HEK293 (cell line): Measurements from ENCODE around the gene APC2.

Experiments used
- GLIS1 ChIP-seq: fragments of 450-650 bp; formaldehyde crosslinking; IDR thresholded peaks from 2 replicates; pipeline ENCODE4 v1.5.1; 2016; ENCODE audit warnings: missing biosample characterization, missing genetic modification characterization
- GLIS2 ChIP-seq: fragments of 450-650 bp; formaldehyde crosslinking; IDR thresholded peaks from 2 replicates; pipeline ENCODE4 v1.5.1; 2016; ENCODE audit warnings: missing biosample characterization, missing genetic modification characterization
- KLF17 ChIP-seq: fragments of 450-650 bp; formaldehyde crosslinking; IDR thresholded peaks from 2 replicates; pipeline ENCODE4 v1.5.1; 2016; ENCODE audit warnings: missing biosample characterization, missing genetic modification characterization
- MEIS1 ChIP-seq: sonication (generic); formaldehyde crosslinking; IDR thresholded peaks from 2 replicates; pipeline ENCODE4 v1.8.1; 2022; ENCODE audit warnings: missing genetic modification reagents, mild to moderate bottlenecking, borderline replicate concordance
- MYNN ChIP-seq: fragments of 450-650 bp; formaldehyde crosslinking; IDR thresholded peaks from 2 replicates; pipeline ENCODE4 v1.5.1; 2016; ENCODE audit warnings: missing biosample characterization, missing genetic modification characterization, borderline replicate concordance
- MZF1 ChIP-seq: fragments of 450-650 bp; formaldehyde crosslinking; IDR thresholded peaks from 2 replicates; pipeline ENCODE4 v1.5.1; 2017; ENCODE audit warnings: missing biosample characterization, missing genetic modification characterization, borderline replicate concordance
- PATZ1 ChIP-seq: fragments of 450-650 bp; formaldehyde crosslinking; IDR thresholded peaks from 2 replicates; pipeline ENCODE4 v1.5.1; 2016; ENCODE audit warnings: missing biosample characterization, missing genetic modification characterization
- RBAK ChIP-seq: fragments of 450-650 bp; formaldehyde crosslinking; IDR thresholded peaks from 2 replicates; pipeline ENCODE4 v1.5.1; 2016; ENCODE audit warnings: missing biosample characterization, missing genetic modification characterization
- SCRT1 ChIP-seq: fragments of 450-650 bp; formaldehyde crosslinking; IDR thresholded peaks from 2 replicates; pipeline ENCODE4 v1.5.1; 2016; ENCODE audit warnings: missing biosample characterization, missing genetic modification characterization, borderline replicate concordance
- ZBTB11 ChIP-seq: fragments of 450-650 bp; formaldehyde crosslinking; conservative IDR thresholded peaks from 2 replicates; pipeline ENCODE4 v1.5.1; 2016; ENCODE audit warnings: low read depth, missing biosample characterization, missing genetic modification characterization
- ZBTB44 ChIP-seq: fragments of 450-650 bp; IDR thresholded peaks from 2 replicates; pipeline ENCODE4 v1.5.1; 2018; ENCODE audit warnings: missing biosample characterization, mild to moderate bottlenecking, missing genetic modification characterization
- ZBTB8A ChIP-seq: fragments of 450-650 bp; formaldehyde crosslinking; IDR thresholded peaks from 2 replicates; pipeline ENCODE4 v1.5.1; 2016; ENCODE audit warnings: missing biosample characterization, missing genetic modification characterization
- ZNF133 ChIP-seq: fragments of 450-650 bp; formaldehyde crosslinking; IDR thresholded peaks from 2 replicates; pipeline ENCODE4 v1.5.1; 2016; ENCODE audit warnings: missing biosample characterization, missing genetic modification characterization
- ZNF138 ChIP-seq: fragments of 450-650 bp; formaldehyde crosslinking; IDR thresholded peaks from 2 replicates; pipeline ENCODE4 v1.5.1; 2016; ENCODE audit warnings: missing biosample characterization, missing genetic modification characterization, borderline replicate concordance
- ZNF140 ChIP-seq: fragments of 450-650 bp; formaldehyde crosslinking; IDR thresholded peaks from 2 replicates; pipeline ENCODE4 v1.5.1; 2016; ENCODE audit warnings: missing biosample characterization, missing genetic modification characterization
- ZNF174 ChIP-seq: fragments of 450-650 bp; formaldehyde crosslinking; IDR thresholded peaks from 2 replicates; pipeline ENCODE4 v1.5.0; 2017; ENCODE audit warnings: missing biosample characterization, mild to moderate bottlenecking, missing genetic modification characterization
- ZNF19 ChIP-seq: fragments of 450-650 bp; formaldehyde crosslinking; IDR thresholded peaks from 2 replicates; pipeline ENCODE4; 2016; ENCODE audit warnings: missing biosample characterization, missing genetic modification characterization, low read depth
- ZNF221 ChIP-seq: fragments of 450-650 bp; formaldehyde crosslinking; IDR thresholded peaks from 2 replicates; pipeline ENCODE4 v1.5.1; 2017; ENCODE audit warnings: missing biosample characterization, missing genetic modification characterization, borderline replicate concordance
- ZNF223 ChIP-seq: fragments of 450-650 bp; formaldehyde crosslinking; IDR thresholded peaks from 2 replicates; pipeline ENCODE4 v1.5.1; 2016; ENCODE audit warnings: missing biosample characterization, missing genetic modification characterization
- ZNF239 ChIP-seq: fragments of 450-650 bp; formaldehyde crosslinking; IDR thresholded peaks from 2 replicates; pipeline ENCODE4 v1.5.1; 2016; ENCODE audit warnings: missing biosample characterization, missing genetic modification characterization
- ZNF266 ChIP-seq: fragments of 450-650 bp; formaldehyde crosslinking; IDR thresholded peaks from 2 replicates; pipeline ENCODE4 v1.5.1; 2016; ENCODE audit warnings: missing biosample characterization, missing genetic modification characterization, low read depth
- ZNF302 ChIP-seq: fragments of 450-650 bp; formaldehyde crosslinking; IDR thresholded peaks from 2 replicates; pipeline ENCODE4 v1.5.1; 2016; ENCODE audit warnings: missing biosample characterization, missing genetic modification characterization, low read depth
- ZNF324 ChIP-seq: fragments of 450-650 bp; formaldehyde crosslinking; IDR thresholded peaks from 2 replicates; pipeline ENCODE4 v1.5.1; 2016; ENCODE audit warnings: missing biosample characterization, missing genetic modification characterization
- ZNF335 ChIP-seq: fragments of 450-650 bp; formaldehyde crosslinking; conservative IDR thresholded peaks from 2 replicates; pipeline ENCODE4 v1.5.1; 2016; ENCODE audit warnings: missing biosample characterization, missing genetic modification characterization
- ZNF544 ChIP-seq: fragments of 450-650 bp; formaldehyde crosslinking; IDR thresholded peaks from 2 replicates; pipeline ENCODE4 v1.5.0; 2017; ENCODE audit warnings: missing biosample characterization, missing genetic modification characterization
- ZNF585B ChIP-seq: fragments of 450-650 bp; formaldehyde crosslinking; IDR thresholded peaks from 2 replicates; pipeline ENCODE4 v1.5.1; 2016; ENCODE audit warnings: missing biosample characterization, missing genetic modification characterization
- ZNF621 ChIP-seq: fragments of 450-650 bp; formaldehyde crosslinking; IDR thresholded peaks from 2 replicates; pipeline ENCODE4 v1.5.1; 2017; ENCODE audit warnings: missing biosample characterization, missing genetic modification characterization
- ZNF664 ChIP-seq: fragments of 450-650 bp; formaldehyde crosslinking; IDR thresholded peaks from 2 replicates; pipeline ENCODE4 v1.5.1; 2016; ENCODE audit warnings: missing biosample characterization, missing genetic modification characterization
- ZNF707 ChIP-seq: fragments of 450-650 bp; formaldehyde crosslinking; IDR thresholded peaks from 2 replicates; pipeline ENCODE4 v1.5.1; 2016; ENCODE audit warnings: missing biosample characterization, missing genetic modification characterization
- ZNF792 ChIP-seq: fragments of 450-650 bp; formaldehyde crosslinking; IDR thresholded peaks from 2 replicates; pipeline ENCODE4 v1.5.1; 2016; ENCODE audit warnings: missing biosample characterization, missing genetic modification characterization
- ZNF843 ChIP-seq: fragments of 450-650 bp; formaldehyde crosslinking; IDR thresholded peaks from 2 replicates; pipeline ENCODE4 v1.5.1; 2016; ENCODE audit warnings: missing biosample characterization, missing genetic modification characterization
- ZSCAN4 ChIP-seq: fragments of 450-650 bp; formaldehyde crosslinking; IDR thresholded peaks from 2 replicates; pipeline ENCODE4 v1.5.1; 2017; ENCODE audit warnings: missing biosample characterization, missing genetic modification characterization

Gene APC2

GRCh38 chr19:1441022-1441426, 8.9 kb upstream of the APC2 start (continued):
- TF ChIP-seq ZNF221 (tag by site-specific recombination) (no peak), RBAK (tag by site-specific recombination) (no peak), ZNF19 (tag by site-specific recombination) (no peak), ZNF266 (tag by site-specific recombination) (no peak), ZBTB44 (tag by site-specific recombination) (no peak), GLIS2 (peak; percentile 70), ZNF138 (tag by site-specific recombination) (no peak), ZNF544 (tag by site-specific recombination) (no peak), MEIS1 (CRISPR knock-in tag) (no peak), ZNF239 (tag by site-specific recombination) (no peak), ZNF664 (tag by site-specific recombination) (no peak), ZNF140 (tag by site-specific recombination) (no peak), GLIS1 (tag by site-specific recombination) (no peak), MZF1 (tag by site-specific recombination) (no peak), SCRT1 (tag by site-specific recombination) (no peak), MYNN (tag by site-specific recombination) (no peak), ZSCAN4 (no peak), ZNF302 (tag by site-specific recombination) (no peak), PATZ1 (peak; percentile 10; the same call in 1 of the 2 replicates), ZNF133 (no peak), ZNF223 (tag by site-specific recombination) (no peak), KLF17 (no peak), ZNF621 (tag by site-specific recombination) (no peak), ZBTB11 (tag by site-specific recombination) (no peak), ZNF843 (no peak), ZNF174 (no peak), ZNF707 (no peak), ZNF335 (tag by site-specific recombination) (no peak), ZNF585B (tag by site-specific recombination) (no peak), ZBTB8A (tag by site-specific recombination) (0 out of 2 replicates have a peak, but pooled peaks have one; percentile 14), ZNF324 (tag by site-specific recombination) (no peak), ZNF792 (no peak)
